SIG-M5 (cell line): ENCODE results near the gene DENND1A.
"Not testable (repeated sequence)": the region's sequence is repeated elsewhere in the genome, so short reads cannot be mapped to it uniquely, and the experiment has no call there.

Experiments
- DNase-seq: peaks from one replicate; lab custom pipeline; 2025; lab: John Stamatoyannopoulos, UW

The DENND1A gene

GRCh38 chr9:123652416-123652815 is 277.5 kb downstream of the DENND1A start:
- DNase-seq = no peak

GRCh38 chr9:123651871-123652270 is 278.1 kb downstream of the DENND1A start:
- DNase-seq = no peak

- DNase-seq = no peak
These were observed 278.7 kb downstream of the DENND1A start for GRCh38 chr9:123651273-123651672.

- DNase-seq = no peak
These were observed 280.0 kb downstream of the DENND1A start for GRCh38 chr9:123649909-123650308.

- DNase-seq = no peak
These were observed 282.8 kb downstream of the DENND1A start for GRCh38 chr9:123647145-123647544.

- DNase-seq = no peak
These were observed 284.2 kb downstream of the DENND1A start for GRCh38 chr9:123645762-123646161.

GRCh38 chr9:123645126-123645525 is 284.8 kb downstream of the DENND1A start:
- DNase-seq = no peak

GRCh38 chr9:123643518-123643917 is 286.4 kb downstream of the DENND1A start:
- DNase-seq = no peak

- no peak for DNase-seq
These were observed 287.3 kb downstream of the DENND1A start for GRCh38 chr9:123642291-123643278.

GRCh38 chr9:123640792-123641222 is 289.1 kb downstream of the DENND1A start:
- no peak for DNase-seq

- no peak for DNase-seq
These were observed 290.2 kb downstream of the DENND1A start for GRCh38 chr9:123639743-123640142.

GRCh38 chr9:123637945-123638634 is 291.8 kb downstream of the DENND1A start:
- peak; percentile 31 for DNase-seq

- no peak for DNase-seq
These were observed 292.4 kb downstream of the DENND1A start for GRCh38 chr9:123637606-123637944.

- DNase-seq = not testable (repeated sequence)
These were observed 293.1 kb downstream of the DENND1A start for GRCh38 chr9:123636805-123637204.

- no peak for DNase-seq
These were observed 298.1 kb downstream of the DENND1A start for GRCh38 chr9:123631862-123632261.

GRCh38 chr9:123630233-123630632 is 299.7 kb downstream of the DENND1A start:
- DNase-seq = no peak

- no peak for DNase-seq
These were observed 300.4 kb downstream of the DENND1A start for GRCh38 chr9:123629531-123629930.

- DNase-seq = no peak
These were observed 307.1 kb downstream of the DENND1A start for GRCh38 chr9:123622711-123623241.

- DNase-seq = no peak
These were observed 309.7 kb downstream of the DENND1A start for GRCh38 chr9:123620239-123620638.

- DNase-seq = no peak
These were observed 311.8 kb downstream of the DENND1A start for GRCh38 chr9:123617952-123618678.

GRCh38 chr9:123617286-123617685 is 312.6 kb downstream of the DENND1A start:
- DNase-seq = no peak

GRCh38 chr9:123616707-123617106 is 313.2 kb downstream of the DENND1A start:
- no peak for DNase-seq
